ENCODE measurements around the gene PNMA6A. TPM values are rescaled to one million over a fixed set of nuclear protein-coding genes. Genes with fewer than 3 reads are reported as not detected.
"Not testable (repeated sequence)": the region's sequence is repeated elsewhere in the genome, so short reads cannot be mapped to it uniquely, and the experiment has no call there.

The PNMA6A gene
- 0.10 TPM for total RNA-seq

DNA sequence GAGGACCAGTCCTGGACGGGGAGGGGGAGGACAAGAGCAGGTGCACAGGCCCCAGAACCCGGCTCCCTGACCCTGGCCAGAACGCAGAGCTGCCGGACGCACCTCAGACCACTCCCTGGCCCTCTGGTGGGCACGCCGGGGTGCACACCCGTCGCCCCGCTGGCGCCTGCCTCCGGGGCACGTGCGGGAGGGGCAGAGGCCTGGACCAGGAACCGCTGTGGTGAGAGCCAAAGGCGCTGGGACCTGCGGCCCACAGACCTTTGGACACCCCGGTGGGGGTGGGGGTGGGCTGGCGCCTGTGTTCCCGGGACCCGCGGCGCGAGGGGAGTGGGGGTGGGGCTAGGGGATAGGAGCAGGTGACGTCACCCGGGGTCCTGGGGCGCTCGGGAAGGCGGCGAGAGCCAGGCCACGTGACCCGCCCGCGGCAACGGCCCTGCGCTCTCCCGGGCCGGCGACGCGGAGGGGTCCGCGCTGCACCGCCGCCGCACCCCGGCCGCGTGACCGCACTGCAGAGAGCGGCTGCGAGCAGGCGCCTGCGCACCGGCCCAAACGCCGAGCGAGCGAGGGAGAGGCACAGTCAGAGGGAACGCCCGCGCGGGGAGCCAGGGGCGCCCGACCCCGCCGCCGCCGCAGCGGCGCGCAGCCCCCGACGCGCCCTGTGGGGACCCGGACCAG, at the start of gene PNMA6A:
Gene PNMA6A, plus strand, starts transcription at position 546 of the 675 bp plus-strand sequence. CDS start 609 bp downstream, outside the sequence.
- H3K4me3 ChIP-seq (ENCODE audit: low read length); H3K4me1 ChIP-seq (ENCODE audit: insufficient read depth, low read length); H3K9me3 ChIP-seq (ENCODE audit: low read depth, low read length); H3K27me3 ChIP-seq (ENCODE audit: insufficient read depth, low read length): not testable (repeated sequence)

DNA sequence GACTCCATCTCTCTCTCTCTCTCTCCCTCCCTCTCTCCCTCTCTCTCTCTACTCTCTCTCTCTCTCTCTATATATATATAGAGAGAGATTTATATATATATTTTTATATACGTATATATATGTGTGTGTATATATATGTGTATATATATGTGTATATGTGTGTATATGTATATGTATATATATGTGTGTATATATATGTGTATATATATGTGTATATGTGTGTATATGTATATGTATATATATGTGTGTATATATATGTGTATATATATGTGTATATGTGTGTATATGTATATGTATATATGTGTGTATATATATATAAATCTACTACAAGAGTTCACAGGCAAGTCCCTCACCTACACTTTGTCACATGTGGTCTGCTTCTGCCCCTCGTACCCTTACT, 45.8 kb upstream of the PNMA6A start:
- not testable (repeated sequence) for H3K9me3 ChIP-seq (ENCODE audit: low read depth, low read length); H3K27me3 ChIP-seq (ENCODE audit: insufficient read depth, low read length); H3K4me3 ChIP-seq (ENCODE audit: low read length); H3K4me1 ChIP-seq (ENCODE audit: insufficient read depth, low read length)

DNA sequence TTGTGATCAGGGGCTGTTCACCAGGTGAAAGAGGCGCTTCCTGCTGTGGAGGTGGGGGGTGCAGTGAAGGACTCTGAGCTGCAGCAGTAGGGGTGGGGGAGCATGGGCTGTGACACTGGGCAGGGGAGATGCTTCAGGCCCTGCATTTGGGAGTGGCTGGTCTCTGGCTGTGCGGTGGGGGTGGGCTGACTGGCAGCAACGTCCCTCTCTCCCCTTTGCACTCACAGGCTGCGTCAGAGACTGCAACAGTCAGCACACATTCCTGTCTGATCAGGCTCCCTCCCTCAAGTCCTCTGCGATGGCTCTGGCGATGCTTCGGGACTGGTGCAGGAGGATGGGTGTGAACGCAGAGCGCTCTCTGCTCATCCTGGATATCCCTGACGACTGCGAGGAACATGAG, 43.8 kb upstream of the PNMA6A start:
- H3K4me3 ChIP-seq (ENCODE audit: low read length); H3K4me1 ChIP-seq (ENCODE audit: insufficient read depth, low read length); H3K9me3 ChIP-seq (ENCODE audit: low read depth, low read length); H3K27me3 ChIP-seq (ENCODE audit: insufficient read depth, low read length): not testable (repeated sequence)

DNA sequence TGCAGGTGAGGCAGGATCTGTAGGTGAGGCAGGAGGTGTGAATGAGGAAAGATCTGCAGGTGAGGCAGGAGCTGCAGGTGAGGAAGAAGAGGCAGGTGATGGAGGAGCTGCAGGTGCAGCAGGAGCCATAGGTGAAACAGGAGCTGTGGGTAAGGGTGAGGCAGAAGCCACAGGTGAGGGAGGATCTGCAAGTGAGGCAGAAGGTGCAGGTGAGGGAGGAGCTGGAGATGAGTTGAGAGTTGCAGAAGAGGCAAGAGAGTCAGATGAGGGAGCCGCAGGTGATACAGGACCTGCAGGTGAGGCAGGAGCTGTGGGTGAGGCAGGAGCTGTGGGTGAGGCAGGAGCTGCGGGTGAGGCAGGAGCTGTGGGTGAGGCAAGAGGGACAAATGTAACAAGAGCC, 43.1 kb upstream of the PNMA6A start:
- peaks cover 5% of the 10 kb centered on the region for H3K4me1 ChIP-seq (ENCODE audit: insufficient read depth, low read length)
- no peaks in the 10 kb centered on the region for H3K9me3 ChIP-seq (ENCODE audit: low read depth, low read length)
- no peak overlapping the region for H3K4me3 ChIP-seq (ENCODE audit: low read length)
- no peaks in the 10 kb centered on the region for H3K27me3 ChIP-seq (ENCODE audit: insufficient read depth, low read length)

DNA sequence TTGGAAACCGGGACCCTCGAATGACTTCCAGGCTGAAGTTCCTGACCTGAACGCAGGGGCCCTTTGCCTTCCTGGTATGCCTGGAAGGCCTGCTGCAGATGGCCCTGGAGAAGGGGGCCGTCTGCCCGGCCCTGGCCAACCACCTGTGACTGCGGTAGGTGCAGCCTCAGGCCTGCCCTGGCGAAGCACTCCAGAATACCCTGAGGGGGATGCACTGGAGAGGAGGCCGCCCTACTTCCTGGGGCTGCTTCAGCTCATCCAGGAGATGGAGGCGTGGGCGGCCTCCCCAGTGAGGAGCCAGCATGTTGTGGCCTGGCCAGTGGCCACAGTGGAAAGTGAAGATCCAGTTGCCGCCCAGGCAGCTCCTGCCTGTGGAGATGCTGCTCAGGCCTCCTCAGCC, 42.4 kb upstream of the PNMA6A start:
- Histone ChIP-seq H3K27me3 (ENCODE audit: insufficient read depth, low read length) (no peaks in the 10 kb centered on the region), H3K9me3 (ENCODE audit: low read depth, low read length) (no peaks in the 10 kb centered on the region), H3K4me3 (ENCODE audit: low read length) (no peak overlapping the region), H3K4me1 (ENCODE audit: insufficient read depth, low read length) (peaks cover 5% of the 10 kb centered on the region)

DNA sequence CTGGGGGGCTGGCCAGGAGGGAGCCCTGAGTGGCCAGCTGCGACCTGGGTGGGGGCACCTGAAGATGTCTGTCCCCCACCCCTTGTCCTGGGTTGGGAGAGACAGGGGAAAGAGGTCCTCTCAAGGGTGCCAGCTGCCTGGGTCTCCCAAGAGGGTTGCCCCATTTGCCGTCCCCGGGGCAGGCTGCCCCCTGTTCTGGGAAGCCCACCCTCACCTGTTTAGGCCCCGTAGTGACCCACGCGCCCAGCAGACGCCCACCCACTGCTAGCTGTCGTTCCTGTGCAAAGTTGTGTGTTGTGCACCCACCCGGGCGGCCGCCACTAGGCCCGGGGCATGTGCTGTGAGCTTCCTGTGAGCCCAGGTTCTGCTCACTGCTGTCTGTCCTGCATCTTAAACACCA, 41.5 kb upstream of the PNMA6A start:
- H3K9me3 ChIP-seq (ENCODE audit: low read depth, low read length) = no peaks in the 10 kb centered on the region
- no peak overlapping the region for H3K4me3 ChIP-seq (ENCODE audit: low read length)
- H3K27me3 ChIP-seq (ENCODE audit: insufficient read depth, low read length) = no peaks in the 10 kb centered on the region
- peaks cover 5% of the 10 kb centered on the region for H3K4me1 ChIP-seq (ENCODE audit: insufficient read depth, low read length)

DNA sequence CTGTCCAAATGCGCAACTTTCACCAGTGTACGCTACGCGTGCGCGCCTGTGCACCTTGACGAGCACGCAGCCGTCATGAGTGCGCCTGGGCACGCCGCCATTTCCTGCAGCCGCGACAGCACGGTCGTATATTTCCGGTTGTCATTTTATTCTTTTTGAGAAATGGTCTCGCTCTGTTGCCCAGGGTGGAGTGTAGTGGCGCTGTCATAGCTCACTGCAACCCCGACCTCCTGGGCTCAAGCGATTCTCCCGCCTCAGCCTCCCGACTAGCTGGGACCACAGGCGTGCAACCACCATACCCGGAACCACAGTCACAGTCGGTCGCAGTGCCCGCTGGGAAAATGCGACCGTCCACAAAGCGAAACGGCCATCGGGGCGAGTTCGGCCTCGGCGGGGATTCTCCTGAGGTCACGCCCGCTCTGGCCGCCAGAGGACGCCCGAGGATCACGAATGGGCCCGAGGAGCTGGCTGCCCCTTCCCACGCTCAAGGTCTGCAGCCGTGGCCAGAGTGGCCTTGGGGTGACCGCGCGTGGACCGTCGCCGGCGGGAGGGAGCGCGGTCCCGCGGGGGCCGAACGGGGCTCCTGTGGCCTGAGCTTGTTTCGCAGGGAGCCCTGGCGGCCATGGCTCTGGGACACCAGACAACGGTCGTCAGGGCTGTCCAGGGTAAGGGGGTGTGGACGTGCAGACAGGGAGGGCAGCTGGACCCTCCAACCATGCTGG, 39.7 kb upstream of the PNMA6A start:
- H3K27me3 ChIP-seq (ENCODE audit: insufficient read depth, low read length) = no peaks in the 10 kb centered on the region
- H3K4me1 ChIP-seq (ENCODE audit: insufficient read depth, low read length) = peaks cover 5% of the 10 kb centered on the region
- peak overlapping the region; percentile 37 for H3K4me3 ChIP-seq (ENCODE audit: low read length)
- no peaks in the 10 kb centered on the region for H3K9me3 ChIP-seq (ENCODE audit: low read depth, low read length)

DNA sequence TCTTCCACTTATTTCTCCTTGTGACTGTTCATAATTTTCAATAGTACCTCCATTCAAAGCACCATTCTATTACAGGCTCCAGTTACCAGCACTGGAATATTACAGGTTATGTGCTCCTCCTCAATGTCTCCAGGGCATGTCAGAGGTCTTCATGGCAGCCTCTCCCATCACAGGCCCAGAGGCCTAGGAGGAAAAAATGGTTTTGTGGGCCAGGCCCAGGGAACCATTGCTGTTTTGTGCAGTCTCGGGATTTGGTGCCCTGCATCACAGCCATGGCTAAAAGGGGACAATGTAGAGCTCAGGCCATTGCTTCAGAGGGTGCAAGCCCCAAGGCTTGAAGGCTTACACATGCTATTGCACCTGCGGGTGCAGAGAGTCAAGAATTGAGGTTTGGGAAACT, 23.2 kb upstream of the PNMA6A start:
- no peaks in the 10 kb centered on the region for H3K4me1 ChIP-seq (ENCODE audit: insufficient read depth, low read length)
- no peak overlapping the region for H3K4me3 ChIP-seq (ENCODE audit: low read length)
- no peaks in the 10 kb centered on the region for H3K27me3 ChIP-seq (ENCODE audit: insufficient read depth, low read length)
- H3K9me3 ChIP-seq (ENCODE audit: low read depth, low read length) = no peaks in the 10 kb centered on the region

DNA sequence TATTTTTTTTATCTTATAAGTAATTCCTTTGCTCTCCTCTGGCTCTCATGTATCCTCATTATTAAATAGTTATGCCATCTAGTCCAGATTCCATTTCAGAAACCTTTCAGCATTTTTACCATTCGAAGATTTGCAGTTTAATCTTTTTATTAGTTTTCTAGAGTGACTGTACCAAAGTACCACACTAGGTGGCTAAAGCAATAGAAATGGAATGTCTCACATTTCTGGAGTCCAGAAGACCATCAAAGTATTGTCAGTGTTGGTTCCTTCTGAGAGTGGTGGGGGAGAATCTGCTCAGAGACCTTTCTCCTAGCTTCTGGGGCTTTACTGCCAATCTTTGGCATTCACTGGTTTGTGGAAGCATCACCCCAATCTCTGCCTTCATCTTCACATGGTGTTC, 19.7 kb upstream of the PNMA6A start:
- no peaks in the 10 kb centered on the region for H3K9me3 ChIP-seq (ENCODE audit: low read depth, low read length)
- H3K4me1 ChIP-seq (ENCODE audit: insufficient read depth, low read length) = no peaks in the 10 kb centered on the region
- peaks cover 2% of the 10 kb centered on the region for H3K27me3 ChIP-seq (ENCODE audit: insufficient read depth, low read length)
- H3K4me3 ChIP-seq (ENCODE audit: low read length) = no peak overlapping the region

DNA sequence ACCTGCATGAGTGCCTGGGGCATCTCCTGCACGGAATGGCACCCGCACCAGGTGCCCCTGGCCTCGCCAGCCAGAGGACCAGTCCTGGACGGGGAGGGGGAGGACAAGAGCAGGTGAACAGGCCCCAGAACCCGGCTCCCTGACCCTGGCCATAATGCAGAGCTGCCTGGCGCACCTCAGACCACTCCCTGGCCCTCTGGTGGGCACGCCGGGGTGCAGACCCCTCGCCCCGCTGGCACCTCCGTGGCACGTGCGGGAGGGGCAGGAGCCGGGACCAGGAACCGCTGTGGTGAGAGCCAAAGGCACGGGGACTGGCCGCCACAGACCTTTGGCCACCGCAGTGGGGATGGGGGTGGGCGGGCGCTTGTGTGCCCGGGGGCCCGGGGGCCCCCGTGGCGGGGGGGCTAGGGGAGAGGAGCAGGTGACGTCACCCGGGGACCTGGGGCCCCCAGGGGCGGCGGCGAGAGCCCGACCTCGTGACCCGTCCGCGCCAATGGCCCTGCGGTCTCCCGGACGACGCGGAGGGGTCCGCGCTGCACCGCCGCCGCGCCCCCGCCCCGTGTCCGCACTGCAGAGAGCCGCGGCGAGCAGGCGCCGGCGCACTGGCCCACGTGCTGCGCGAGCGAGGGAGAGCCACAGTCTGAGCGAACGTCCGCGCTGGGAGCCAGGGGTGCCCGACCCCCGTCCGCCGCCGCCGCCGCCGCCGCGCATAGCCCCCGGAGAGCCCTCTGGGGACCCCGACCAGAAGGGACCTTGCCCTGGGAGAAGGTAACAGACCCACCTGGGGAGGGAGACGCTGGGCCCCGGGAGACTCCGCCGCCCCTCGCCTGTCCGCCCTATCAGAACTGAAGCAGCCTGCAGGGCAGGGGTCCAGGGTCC, 16.1 kb upstream of the PNMA6A start, which contains the start of gene PNMA3:
Gene PNMA3, plus strand, starts transcription at position 600 of the 879 bp plus-strand sequence. CDS start 586 bp downstream, outside the sequence.
- Histone ChIP-seq H3K27me3 (ENCODE audit: insufficient read depth, low read length) (peaks cover 2% of the 10 kb centered on the region), H3K4me3 (ENCODE audit: low read length) (no peak within 1 kb of the TSS), H3K4me1 (ENCODE audit: insufficient read depth, low read length) (no peaks in the 10 kb centered on the region), H3K9me3 (ENCODE audit: low read depth, low read length) (no peaks in the 10 kb centered on the region)

DNA sequence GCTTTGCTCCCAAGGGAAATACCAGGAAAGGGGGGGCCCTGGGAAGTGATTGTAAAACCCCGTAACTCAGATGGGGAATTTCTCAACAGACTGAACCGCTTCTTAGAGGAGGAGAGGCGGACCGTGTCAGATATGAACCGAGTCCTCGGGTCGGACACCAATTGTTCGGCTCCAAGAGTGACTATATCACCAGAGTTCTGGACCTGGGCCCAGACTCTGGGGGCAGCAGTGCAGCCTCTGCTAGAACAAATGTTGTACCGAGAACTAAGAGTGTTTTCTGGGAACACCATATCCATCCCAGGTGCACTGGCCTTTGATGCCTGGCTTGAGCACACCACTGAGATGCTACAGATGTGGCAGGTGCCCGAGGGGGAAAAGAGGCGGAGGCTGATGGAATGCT, 15.0 kb upstream of the PNMA6A start:
- Histone ChIP-seq H3K4me1 (ENCODE audit: insufficient read depth, low read length) (no peaks in the 10 kb centered on the region), H3K4me3 (ENCODE audit: low read length) (no peak overlapping the region), H3K9me3 (ENCODE audit: low read depth, low read length) (no peaks in the 10 kb centered on the region), H3K27me3 (ENCODE audit: insufficient read depth, low read length) (peaks cover 2% of the 10 kb centered on the region)

DNA sequence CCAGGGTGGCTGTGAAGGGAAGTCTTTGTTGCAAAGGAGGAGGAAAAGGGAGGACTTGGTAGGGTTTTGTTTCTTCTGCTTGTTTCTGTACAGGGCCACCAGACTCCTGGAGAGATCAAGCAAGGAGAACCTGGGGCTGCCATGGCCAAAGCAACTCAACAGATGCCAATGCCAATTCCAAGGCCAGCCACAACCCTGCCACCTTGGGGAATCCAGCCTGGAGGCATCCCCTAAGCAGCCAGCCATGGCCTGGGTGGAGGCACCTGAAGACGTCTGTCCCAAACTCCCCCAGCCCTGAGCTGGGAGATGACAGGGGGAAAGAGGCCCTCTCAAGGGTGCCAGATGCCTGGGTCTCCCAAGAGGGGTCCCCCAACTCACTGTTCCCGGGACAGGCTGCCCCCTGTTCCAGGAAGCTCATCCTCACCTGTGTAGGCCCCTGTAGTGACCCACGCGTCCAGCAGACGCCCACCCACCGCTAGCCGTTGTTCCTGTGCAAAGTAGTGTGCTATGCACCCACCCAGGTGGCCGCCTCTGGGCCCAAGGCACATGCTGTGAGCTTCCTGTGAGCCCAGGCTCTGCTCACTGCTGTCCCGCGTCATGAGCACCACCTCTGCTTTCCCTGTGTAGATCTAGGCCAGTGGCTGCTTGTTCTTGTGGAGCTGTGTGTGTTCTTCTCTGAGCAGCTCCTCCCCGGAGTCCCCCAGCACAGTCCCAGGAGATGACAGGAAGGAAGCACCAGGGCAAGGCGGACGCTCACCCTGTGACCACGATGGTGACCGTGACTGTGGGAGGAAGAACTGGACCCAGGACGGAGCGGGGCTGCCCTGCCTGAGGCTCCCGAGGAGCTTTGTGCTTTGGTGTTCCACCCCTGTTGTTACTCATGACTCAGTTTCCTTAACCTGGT, 12.8 kb upstream of the PNMA6A start:
- Histone ChIP-seq H3K27me3 (ENCODE audit: insufficient read depth, low read length) (peaks cover 2% of the 10 kb centered on the region), H3K9me3 (ENCODE audit: low read depth, low read length) (no peaks in the 10 kb centered on the region), H3K4me1 (ENCODE audit: insufficient read depth, low read length) (no peaks in the 10 kb centered on the region), H3K4me3 (ENCODE audit: low read length) (no peak overlapping the region)

DNA sequence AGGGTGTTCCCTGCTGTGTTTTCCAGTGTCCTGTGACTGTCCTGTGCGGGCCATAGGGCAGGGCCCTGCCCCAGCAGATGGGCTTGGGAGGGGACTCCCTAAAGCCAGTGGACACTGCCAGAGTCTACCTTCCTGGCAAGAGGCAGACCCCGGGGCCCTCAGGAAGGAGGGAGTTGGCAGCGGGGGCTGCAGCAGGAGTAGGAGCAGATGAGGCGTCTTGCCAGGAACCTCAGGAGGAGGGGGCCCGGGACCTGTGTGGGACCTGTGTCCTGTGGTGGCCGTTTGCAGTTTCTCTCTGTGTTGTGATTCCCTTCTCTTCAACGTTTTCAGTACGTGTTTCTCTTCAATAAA, 12.2 kb upstream of the PNMA6A start:
- no peaks in the 10 kb centered on the region for H3K4me1 ChIP-seq (ENCODE audit: insufficient read depth, low read length)
- H3K27me3 ChIP-seq (ENCODE audit: insufficient read depth, low read length) = peaks cover 2% of the 10 kb centered on the region
- H3K4me3 ChIP-seq (ENCODE audit: low read length) = no peak overlapping the region
- H3K9me3 ChIP-seq (ENCODE audit: low read depth, low read length) = no peaks in the 10 kb centered on the region

DNA sequence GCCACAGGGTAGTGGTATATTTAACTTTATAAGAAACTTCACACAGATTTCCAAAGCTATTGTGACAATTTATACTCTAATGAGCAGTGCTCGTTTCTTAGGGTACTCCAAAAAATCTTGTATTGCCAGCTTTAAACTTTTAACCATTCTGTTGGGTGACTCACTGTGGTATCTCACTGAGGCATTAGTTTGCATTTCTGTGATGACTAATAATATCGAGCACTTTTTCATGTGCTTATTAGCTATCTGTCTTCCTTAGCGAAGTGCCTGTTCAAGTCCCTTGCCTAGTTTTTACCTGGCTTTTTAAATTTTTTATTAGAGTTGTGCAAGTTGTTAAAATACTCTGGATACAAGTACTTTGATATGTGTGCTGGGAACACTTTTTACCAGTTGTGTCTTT, 10.5 kb upstream of the PNMA6A start:
- H3K4me3 ChIP-seq (ENCODE audit: low read length) = no peak overlapping the region
- no peaks in the 10 kb centered on the region for H3K4me1 ChIP-seq (ENCODE audit: insufficient read depth, low read length)
- H3K27me3 ChIP-seq (ENCODE audit: insufficient read depth, low read length) = no peaks in the 10 kb centered on the region
- no peaks in the 10 kb centered on the region for H3K9me3 ChIP-seq (ENCODE audit: low read depth, low read length)
